ENCODE data around the gene AMOTL2.

DNA sequence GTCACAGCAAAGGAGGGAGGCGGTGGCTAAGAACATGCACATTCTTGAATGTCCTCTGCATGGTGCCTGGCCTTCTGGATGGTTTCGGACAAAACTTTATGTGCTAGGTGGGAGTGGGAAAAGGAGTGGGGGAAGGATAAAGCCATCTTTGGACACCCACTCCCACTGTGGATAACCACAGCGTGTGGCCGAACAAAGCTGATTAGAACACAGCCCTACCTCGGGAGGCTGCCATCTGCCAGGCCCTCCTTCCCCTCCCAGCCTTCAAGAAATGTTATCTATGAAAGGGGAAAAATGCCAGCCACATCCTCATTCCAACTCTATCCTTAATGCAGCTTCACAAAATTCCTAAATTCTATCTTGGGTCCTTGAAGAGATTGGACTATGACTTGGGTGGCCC lies 18.8 kb downstream of the AMOTL2 start:
- TF ChIP-seq, protein P1, sequence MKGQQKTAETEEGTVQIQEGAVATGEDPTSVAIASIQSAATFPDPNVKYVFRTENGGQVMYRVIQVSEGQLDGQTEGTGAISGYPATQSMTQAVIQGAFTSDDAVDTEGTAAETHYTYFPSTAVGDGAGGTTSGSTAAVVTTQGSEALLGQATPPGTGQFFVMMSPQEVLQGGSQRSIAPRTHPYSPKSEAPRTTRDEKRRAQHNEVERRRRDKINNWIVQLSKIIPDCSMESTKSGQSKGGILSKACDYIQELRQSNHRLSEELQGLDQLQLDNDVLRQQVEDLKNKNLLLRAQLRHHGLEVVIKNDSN (IDR thresholded peaks at IDR 0.05), result no peak
- no peak for TF ChIP-seq TCF12 (IDR thresholded peaks at IDR 0.05; ENCODE audit: low read depth)
- TF ChIP-seq YY1 (IDR thresholded peaks at IDR 0.05; ENCODE audit: low read depth), result no peak
- no peak for TF ChIP-seq EP300 (IDR thresholded peaks at IDR 0.05; ENCODE audit: borderline replicate concordance)
- no peak for TF ChIP-seq RAD21 (IDR thresholded peaks at IDR 0.05; ENCODE audit: low read depth)
- TF ChIP-seq MAX (IDR thresholded peaks at IDR 0.05), result no peak
- no peak for TF ChIP-seq REST (IDR thresholded peaks at IDR 0.05; ENCODE audit: low read depth)
- no peak for TF ChIP-seq TEAD4 (IDR thresholded peaks at IDR 0.05)
- no peak for TF ChIP-seq TAF1 (IDR thresholded peaks at IDR 0.05; ENCODE audit: low read depth)
